B cell (primary cell): ENCODE results near the gene RAI1. TPM values are rescaled to one million over a fixed set of nuclear protein-coding genes. Genes with fewer than 3 reads are reported as not detected.

Experiments used
- ATAC-seq: fragments of 200-7000 bp; cut with Tn5 transposase; one replicate; pipeline ENCODE4 v1.10.0; 2021; ENCODE audit warnings: low read depth, mild to moderate bottlenecking, moderate number of reproducible peaks, moderate library complexity
- CTCF ChIA-PET: fragments of 350-600 bp; sonication (Branson Sonifier 250); formaldehyde crosslinking; loops from one replicate; lab custom pipeline; 2021; ENCODE audit warnings: antibody characterized with exemption, inconsistent platforms; lab: Charles Lee
- POLR2A ChIA-PET: fragments of 350-600 bp; sonication (Branson Sonifier 250); formaldehyde crosslinking; loops from one replicate; lab custom pipeline; 2021; ENCODE audit warnings: antibody characterized with exemption; lab: Charles Lee
- DNase-seq: peaks from one replicate; pipeline ENCODE4 v3.0.0; 2013
- H2AFZ ChIP-seq: 2 replicates; pipeline ENCODE4 v1.6.1; 2012; ENCODE audit warnings: mild to moderate bottlenecking, low read depth, low read length; ENCODE audit not compliant: insufficient read depth, poor library complexity, severe bottlenecking
- H3K27ac ChIP-seq, 2 donors: 1 replicate in 1 of 2; 2 replicates in 1 of 2; pipeline ENCODE4 v1.5.1; 2012 to 2013; ENCODE audit warnings: low read length in 2 of 2, mild to moderate bottlenecking in 2 of 2, moderate library complexity in 1 of 2
- H3K27me3 ChIP-seq, 4 experiments: fragments of 200-600 bp in 1 of 4; sonication (generic) in 1 of 4; replicated peaks in 1 of 4; 1 replicate in 2 of 4; 2 replicates in 2 of 4; pipeline versions ENCODE4 v1.6.1 to v1.7.0; 2013 to 2016; ENCODE audit warnings: low read length in 3 of 4, mild to moderate bottlenecking in 2 of 4, mixed read lengths in 1 of 4, moderate library complexity in 1 of 4; ENCODE audit not compliant: insufficient read depth in 4 of 4, control insufficient read depth in 3 of 4; ENCODE audit errors: control extremely low read depth in 1 of 4
- H3K36me3 ChIP-seq, 2 experiments: replicated peaks in 1 of 2; 1 replicate in 1 of 2; 2 replicates in 1 of 2; pipeline versions ENCODE4 v1.6.1 to v1.7.1; 2013; ENCODE audit warnings: low read length in 1 of 2; ENCODE audit not compliant: insufficient read depth in 2 of 2, control insufficient read depth in 1 of 2; ENCODE audit errors: control extremely low read depth in 1 of 2, extremely low read depth in 1 of 2
- H3K4me1 ChIP-seq, 2 donors: fragments of 200-600 bp in 1 of 2; sonication (generic) in 1 of 2; 1 replicate in 1 of 2; 2 replicates in 1 of 2; pipeline versions ENCODE4 v1.5.1 to v1.6.1; 2013 to 2017; ENCODE audit warnings: low read length in 2 of 2; ENCODE audit not compliant: control insufficient read depth in 2 of 2, insufficient read depth in 2 of 2
- H3K4me2 ChIP-seq: replicated peaks from 2 replicates; pipeline ENCODE3; 2012; ENCODE audit warnings: mild to moderate bottlenecking, low read depth, low read length; ENCODE audit not compliant: poor library complexity, severe bottlenecking
- H3K4me3 ChIP-seq, 5 experiments: fragments of 200-600 bp in 1 of 5; sonication (generic) in 1 of 5; 1 replicate in 3 of 5; 2 replicates in 2 of 5; pipeline versions ENCODE4 v1.5.1 to v1.7.0; 2011 to 2016; ENCODE audit warnings: low read length in 4 of 5, mild to moderate bottlenecking in 4 of 5, low read depth in 2 of 5, control low read depth in 1 of 5, moderate library complexity in 1 of 5; ENCODE audit not compliant: insufficient read depth in 1 of 5; ENCODE audit errors: control extremely low read depth in 1 of 5, extremely low read depth in 1 of 5
- H3K79me2 ChIP-seq: fragments of 200-600 bp; sonication (generic); one replicate; pipeline ENCODE4 v1.6.0; 2016; ENCODE audit warnings: low read length; ENCODE audit not compliant: control insufficient read depth, insufficient read depth
- H3K9ac ChIP-seq: fragments of 200-600 bp; sonication (generic); 2 replicates; pipeline ENCODE4 v1.6.1; 2017; ENCODE audit warnings: mild to moderate bottlenecking, low read length, moderate library complexity
- H3K9me3 ChIP-seq, 3 donors: one replicate each; pipeline versions ENCODE4 v1.6.1 to v1.7.1; 2013; ENCODE audit warnings: low read length in 2 of 3; ENCODE audit not compliant: control insufficient read depth in 2 of 3, insufficient read depth in 1 of 3; ENCODE audit errors: control extremely low read depth in 1 of 3
- H4K20me1 ChIP-seq: 2 replicates; pipeline ENCODE4 v1.6.0; 2012; ENCODE audit warnings: mild to moderate bottlenecking, low read length; ENCODE audit not compliant: insufficient read depth, control insufficient read depth, poor library complexity, severe bottlenecking
- H3K27ac Mint-ChIP-seq: one replicate; pipeline ENCODE4 v1.8.0; 2021; ENCODE audit warnings: mixed read lengths
- H3K27me3 Mint-ChIP-seq: one replicate; pipeline ENCODE4 v1.8.0; 2021; ENCODE audit warnings: mixed read lengths
- H3K4me1 Mint-ChIP-seq: one replicate; pipeline ENCODE4 v1.8.0; 2021; ENCODE audit warnings: mixed read lengths
- H3K4me3 Mint-ChIP-seq: one replicate; pipeline ENCODE4 v1.8.0; 2021; ENCODE audit warnings: mixed read lengths
- H3K9me3 Mint-ChIP-seq: one replicate; pipeline ENCODE4 v1.8.0; 2022; ENCODE audit warnings: mixed read lengths; ENCODE audit not compliant: insufficient read depth
- EZH2 ChIP-seq: IDR thresholded peaks from 2 replicates; pipeline ENCODE4 v1.6.1; 2012; ENCODE audit warnings: borderline replicate concordance, low read depth, mild to moderate bottlenecking, moderate library complexity, low read length; ENCODE audit not compliant: insufficient read depth, poor library complexity, severe bottlenecking
- WGBS: methylation state at CpG from one replicate; pipeline ENCODE4 v1.1.5; 2013; ENCODE audit warnings: missing lambda C conversion rate; ENCODE audit not compliant: insufficient coverage; 5-methylcytosine and 5-hydroxymethylcytosine counted together
- intact Hi-C: fragments of 100-400 bp; cut with micrococcal nuclease; formaldehyde crosslinking; loops from one replicate; pipeline ENCODE4 v1.10.0; 2022
- polyA plus RNA-seq: library from polyadenylated mRNA; depleted of rRNA; stranded (reverse); fragments of >200 nt; gene quantifications from 2 replicates; pipeline ENCODE4 v1.2.3, GENCODE V29; 2012
- total RNA-seq, 2 donors: library from RNA; stranded (reverse); fragments of 120-200 nt in 1 of 2; gene quantifications; 1 replicate in 1 of 2; 2 replicates in 1 of 2; pipeline versions ENCODE4 v1.2.3 to v1.2.4, GENCODE V29; 2013 to 2022
- TF ChIP-seq, protein P1 (sequence below): fragments of 200-600 bp; IDR thresholded peaks from one replicate; pipeline ENCODE4 v1.8.0; 2022; ENCODE audit warnings: antibody characterized with exemption, mild to moderate bottlenecking

The RAI1 gene
- total and polyA plus RNA-seq, 2 donors (not counting 1 experiment from before 2014, with no cell fraction given), result 4.7 to 34.0 TPM

DNA sequence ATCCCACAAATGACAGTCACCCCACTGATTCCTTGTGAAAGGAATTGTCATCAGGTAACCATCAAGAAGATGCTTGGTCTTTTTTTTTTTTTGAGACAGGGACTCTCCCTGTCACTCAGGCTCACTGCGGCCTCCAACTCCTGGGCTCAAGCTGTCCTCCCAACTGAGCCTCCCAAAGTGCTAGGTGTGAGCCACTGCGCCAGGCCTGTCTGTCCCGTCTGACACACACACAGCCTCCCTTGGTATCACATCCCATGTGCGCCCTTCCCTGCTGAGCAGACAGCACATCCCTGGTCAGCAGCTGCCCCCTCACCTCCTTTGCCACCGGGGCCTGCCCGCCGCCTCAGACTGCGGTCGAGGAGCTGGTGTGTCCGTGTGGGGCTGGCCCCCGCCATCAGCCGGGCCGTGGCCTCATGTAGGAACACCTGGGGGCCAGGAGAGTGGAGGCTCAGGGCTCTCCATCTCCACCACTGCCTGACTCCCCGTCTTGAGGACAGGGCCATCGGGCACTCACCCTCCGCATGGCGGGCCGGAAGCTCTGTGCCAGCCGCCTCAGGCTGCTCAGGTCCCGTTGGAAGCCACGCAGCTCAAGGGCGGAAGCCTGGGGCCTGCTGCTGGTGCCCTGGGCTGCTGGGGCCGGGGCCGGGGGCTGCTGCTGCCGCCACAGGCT, 131.9 kb downstream of the RAI1 start:
- ChIA-PET CTCF (interaction anchor here (0.7 to 6.4 kb wide), 25 partner anchors 8 to 222 kb away, joined by 3 to 109 read pairs (median 9); partner anchors contain the start of genes RAI1 and SREBF1), POLR2A (interaction anchor here (0.7 to 1.3 kb wide), 2 partner anchors 28 to 175 kb away, joined by 3 read pairs; no protein-coding TSS in a partner anchor)
- peaks cover 0 to 9% of the 10 kb centered on the region in 2 donors for H3K4me1 ChIP-seq
- H3K27ac ChIP-seq, result no peak overlapping the region
- H3K9me3 ChIP-seq, result no peaks in the 10 kb centered on the region
- DNase-seq (peak; percentile 31), ATAC-seq (no peak)
- H3K27me3 Mint-ChIP-seq, result no peaks in the 10 kb centered on the region
- 96% methylated on average over 25 of the region's 25 CpGs for WGBS
- H3K4me1 Mint-ChIP-seq, result peaks cover 9% of the 10 kb centered on the region
- no peak overlapping the region for H3K4me3 ChIP-seq
- H3K4me3 Mint-ChIP-seq, result no peak overlapping the region
- no peak overlapping the region for H2AFZ ChIP-seq
- no peak overlapping the region for H3K9ac ChIP-seq
- H3K9me3 Mint-ChIP-seq, result no peaks in the 10 kb centered on the region
- peaks cover 0 to 26% of the 10 kb centered on the region in 2 experiments for H3K36me3 ChIP-seq
- H3K27me3 ChIP-seq, result no peaks in the 10 kb centered on the region
- H3K27ac Mint-ChIP-seq, result no peak overlapping the region
- intact Hi-C loops, result no loop called here
- H3K79me2 ChIP-seq, result no peaks in the 10 kb centered on the region
- H3K4me2 ChIP-seq, result no peak overlapping the region
- TF ChIP-seq EZH2, result no peak
- TF ChIP-seq, protein P1, sequence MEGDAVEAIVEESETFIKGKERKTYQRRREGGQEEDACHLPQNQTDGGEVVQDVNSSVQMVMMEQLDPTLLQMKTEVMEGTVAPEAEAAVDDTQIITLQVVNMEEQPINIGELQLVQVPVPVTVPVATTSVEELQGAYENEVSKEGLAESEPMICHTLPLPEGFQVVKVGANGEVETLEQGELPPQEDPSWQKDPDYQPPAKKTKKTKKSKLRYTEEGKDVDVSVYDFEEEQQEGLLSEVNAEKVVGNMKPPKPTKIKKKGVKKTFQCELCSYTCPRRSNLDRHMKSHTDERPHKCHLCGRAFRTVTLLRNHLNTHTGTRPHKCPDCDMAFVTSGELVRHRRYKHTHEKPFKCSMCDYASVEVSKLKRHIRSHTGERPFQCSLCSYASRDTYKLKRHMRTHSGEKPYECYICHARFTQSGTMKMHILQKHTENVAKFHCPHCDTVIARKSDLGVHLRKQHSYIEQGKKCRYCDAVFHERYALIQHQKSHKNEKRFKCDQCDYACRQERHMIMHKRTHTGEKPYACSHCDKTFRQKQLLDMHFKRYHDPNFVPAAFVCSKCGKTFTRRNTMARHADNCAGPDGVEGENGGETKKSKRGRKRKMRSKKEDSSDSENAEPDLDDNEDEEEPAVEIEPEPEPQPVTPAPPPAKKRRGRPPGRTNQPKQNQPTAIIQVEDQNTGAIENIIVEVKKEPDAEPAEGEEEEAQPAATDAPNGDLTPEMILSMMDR, result no peak
- H4K20me1 ChIP-seq, result peaks cover 14% of the 10 kb centered on the region

DNA sequence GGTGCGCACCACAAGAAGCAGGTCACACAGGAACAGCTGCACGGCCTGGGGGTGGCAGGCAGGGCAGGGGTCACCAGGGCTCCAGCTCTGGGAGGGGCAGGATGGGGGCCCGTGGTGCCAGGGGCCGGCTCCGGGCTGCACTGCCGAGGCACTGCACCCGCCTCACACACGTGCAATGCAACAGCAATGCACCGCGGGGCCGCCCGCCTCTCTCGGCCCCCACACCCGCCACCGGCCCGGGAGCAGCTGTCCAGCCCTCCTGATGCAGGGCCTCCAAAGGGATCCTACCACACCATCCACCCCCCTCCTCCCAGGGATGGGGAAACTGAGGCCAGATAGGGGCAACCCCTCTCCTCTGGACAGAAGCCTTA, 132.5 kb downstream of the RAI1 start:
- Histone ChIP-seq H3K4me2 (no peak overlapping the region), H3K4me1 (peaks cover 0 to 9% of the 10 kb centered on the region in 2 donors), H3K27me3 (no peaks in the 10 kb centered on the region), H3K36me3 (peaks cover 0 to 30% of the 10 kb centered on the region in 2 experiments), H3K27ac (no peak overlapping the region), H3K9ac (no peak overlapping the region), H2AFZ (no peak overlapping the region), H3K9me3 (no peaks in the 10 kb centered on the region), H3K79me2 (no peaks in the 10 kb centered on the region), H4K20me1 (peaks cover 14% of the 10 kb centered on the region), H3K4me3 (no peak overlapping the region)
- no peak for DNase-seq
- no peaks in the 10 kb centered on the region for H3K9me3 Mint-ChIP-seq
- H3K4me3 Mint-ChIP-seq, result no peak overlapping the region
- no peak overlapping the region for H3K27ac Mint-ChIP-seq
- no peaks in the 10 kb centered on the region for H3K27me3 Mint-ChIP-seq
- no peak for ATAC-seq
- TF ChIP-seq EZH2, result no peak
- TF ChIP-seq, protein P1, result no peak
- ChIA-PET CTCF (interaction anchor here (1.0 to 6.4 kb wide), 12 partner anchors 8 to 222 kb away, joined by 3 to 109 read pairs (median 12); partner anchors contain the start of genes RAI1 and SREBF1), POLR2A (interaction anchor here (1.3 kb wide), 1 partner anchor 27 kb away, joined by 3 read pairs; no protein-coding TSS in a partner anchor)
- 98% methylated on average over 10 of the region's 16 CpGs for WGBS
- H3K4me1 Mint-ChIP-seq, result peaks cover 7% of the 10 kb centered on the region
- intact Hi-C loops, result no loop called here
